ENCODE data around the gene GGA1.
A peak's percentile ranks its signal among the peaks of the same experiment; 100 is the strongest.
"Not testable (repeated sequence)": the region's sequence is repeated elsewhere in the genome, so short reads cannot be mapped to it uniquely, and the experiment has no call there.

Gene GGA1

GRCh38 chr22:37571258-37571991 lies 37.2 kb upstream of the GGA1 start:
- DNase-seq, result no peak

- DNase-seq, result no peak
Observed at GRCh38 chr22:37571992-37572373, 36.7 kb upstream of the GGA1 start.

- no peak for DNase-seq
Observed at GRCh38 chr22:37575490-37576003, 33.1 kb upstream of the GGA1 start.

GRCh38 chr22:37578002-37578401 lies 30.6 kb upstream of the GGA1 start:
- no peak for DNase-seq

GRCh38 chr22:37581504-37581903 lies 27.1 kb upstream of the GGA1 start:
- no peak for DNase-seq

- no peak for DNase-seq
Observed at GRCh38 chr22:37582526-37582925, 26.1 kb upstream of the GGA1 start.

- DNase-seq, result no peak
Observed at GRCh38 chr22:37588546-37589215, 20.0 kb upstream of the GGA1 start.

- DNase-seq, result no peak
Observed at GRCh38 chr22:37589636-37590035, 19.0 kb upstream of the GGA1 start.

GRCh38 chr22:37591081-37591480 lies 17.6 kb upstream of the GGA1 start:
- not testable (repeated sequence) for DNase-seq

- DNase-seq, result no peak
Observed at GRCh38 chr22:37591823-37592404, 16.7 kb upstream of the GGA1 start.

GRCh38 chr22:37594237-37594636 lies 14.4 kb upstream of the GGA1 start:
- DNase-seq, result no peak

- DNase-seq, result no peak
Observed at GRCh38 chr22:37599153-37599552, 9.5 kb upstream of the GGA1 start.

GRCh38 chr22:37601203-37601539 lies 7.5 kb upstream of the GGA1 start:
- no peak for DNase-seq

GRCh38 chr22:37601540-37602442 lies 6.8 kb upstream of the GGA1 start:
- DNase-seq, result peak; percentile 42

GRCh38 chr22:37602546-37603277 lies 5.9 kb upstream of the GGA1 start:
- DNase-seq, result not testable (repeated sequence)

- no peak for DNase-seq
Observed at GRCh38 chr22:37604074-37604473, 4.6 kb upstream of the GGA1 start.

GRCh38 chr22:37604875-37605274 lies 3.8 kb upstream of the GGA1 start:
- DNase-seq, result no peak

- peak; percentile 73 for DNase-seq
Observed at GRCh38 chr22:37607010-37607934, 1.4 kb upstream of the GGA1 start.

- no peak for DNase-seq
Observed at GRCh38 chr22:37607935-37608476, 628 bp upstream of the GGA1 start.

GRCh38 chr22:37609240-37610152 lies 862 bp downstream of the GGA1 start:
- no peak for DNase-seq

Data from NCI-H774 (cell line).